Measurements from ENCODE around the gene GLCE. TPM values are rescaled to one million over a fixed set of nuclear protein-coding genes. Genes with fewer than 3 reads are reported as not detected.

The GLCE gene
- total RNA-seq, 1 donor from 2014 or later: 33.8 TPM

- TF ChIP-seq, protein P1, sequence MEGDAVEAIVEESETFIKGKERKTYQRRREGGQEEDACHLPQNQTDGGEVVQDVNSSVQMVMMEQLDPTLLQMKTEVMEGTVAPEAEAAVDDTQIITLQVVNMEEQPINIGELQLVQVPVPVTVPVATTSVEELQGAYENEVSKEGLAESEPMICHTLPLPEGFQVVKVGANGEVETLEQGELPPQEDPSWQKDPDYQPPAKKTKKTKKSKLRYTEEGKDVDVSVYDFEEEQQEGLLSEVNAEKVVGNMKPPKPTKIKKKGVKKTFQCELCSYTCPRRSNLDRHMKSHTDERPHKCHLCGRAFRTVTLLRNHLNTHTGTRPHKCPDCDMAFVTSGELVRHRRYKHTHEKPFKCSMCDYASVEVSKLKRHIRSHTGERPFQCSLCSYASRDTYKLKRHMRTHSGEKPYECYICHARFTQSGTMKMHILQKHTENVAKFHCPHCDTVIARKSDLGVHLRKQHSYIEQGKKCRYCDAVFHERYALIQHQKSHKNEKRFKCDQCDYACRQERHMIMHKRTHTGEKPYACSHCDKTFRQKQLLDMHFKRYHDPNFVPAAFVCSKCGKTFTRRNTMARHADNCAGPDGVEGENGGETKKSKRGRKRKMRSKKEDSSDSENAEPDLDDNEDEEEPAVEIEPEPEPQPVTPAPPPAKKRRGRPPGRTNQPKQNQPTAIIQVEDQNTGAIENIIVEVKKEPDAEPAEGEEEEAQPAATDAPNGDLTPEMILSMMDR (conservative IDR thresholded peaks at IDR 0.05): no peak
- H3K36me3 Mint-ChIP-seq: no peaks in the 10 kb centered on the region
- H3K27me3 Mint-ChIP-seq: no peaks in the 10 kb centered on the region
- H3K4me1 Mint-ChIP-seq (ENCODE audit: unreplicated experiment): peaks cover 8% of the 10 kb centered on the region
- no peak overlapping the region for H3K27ac Mint-ChIP-seq
- H3K9me3 Mint-ChIP-seq: no peaks in the 10 kb centered on the region
- no peak for DNase-seq (ENCODE audit: extremely low spot score, unreplicated experiment)
- H3K4me3 Mint-ChIP-seq: no peak overlapping the region
Observed at GRCh38 chr15:69282104-69282743, 121.8 kb downstream of the GLCE start.

GRCh38 chr15:69285834-69286233 lies 125.4 kb downstream of the GLCE start:
- TF ChIP-seq, protein P1 (conservative IDR thresholded peaks at IDR 0.05): no peak
- H3K27ac Mint-ChIP-seq: no peak overlapping the region
- no peak for DNase-seq (ENCODE audit: extremely low spot score, unreplicated experiment)
- peaks cover 19% of the 10 kb centered on the region for H3K4me1 Mint-ChIP-seq (ENCODE audit: unreplicated experiment)
- no peaks in the 10 kb centered on the region for H3K9me3 Mint-ChIP-seq
- no peaks in the 10 kb centered on the region for H3K36me3 Mint-ChIP-seq
- no peak overlapping the region for H3K4me3 Mint-ChIP-seq
- H3K27me3 Mint-ChIP-seq: no peaks in the 10 kb centered on the region

- DNase-seq (ENCODE audit: extremely low spot score, unreplicated experiment): no peak
- no peak overlapping the region for H3K27ac Mint-ChIP-seq
- peaks cover 15% of the 10 kb centered on the region for H3K4me1 Mint-ChIP-seq (ENCODE audit: unreplicated experiment)
- H3K9me3 Mint-ChIP-seq: no peaks in the 10 kb centered on the region
- no peak overlapping the region for H3K4me3 Mint-ChIP-seq
- H3K36me3 Mint-ChIP-seq: no peaks in the 10 kb centered on the region
- H3K27me3 Mint-ChIP-seq: no peaks in the 10 kb centered on the region
- TF ChIP-seq, protein P1 (conservative IDR thresholded peaks at IDR 0.05): no peak
Observed at GRCh38 chr15:69288011-69288410, 127.6 kb downstream of the GLCE start.

DNA sequence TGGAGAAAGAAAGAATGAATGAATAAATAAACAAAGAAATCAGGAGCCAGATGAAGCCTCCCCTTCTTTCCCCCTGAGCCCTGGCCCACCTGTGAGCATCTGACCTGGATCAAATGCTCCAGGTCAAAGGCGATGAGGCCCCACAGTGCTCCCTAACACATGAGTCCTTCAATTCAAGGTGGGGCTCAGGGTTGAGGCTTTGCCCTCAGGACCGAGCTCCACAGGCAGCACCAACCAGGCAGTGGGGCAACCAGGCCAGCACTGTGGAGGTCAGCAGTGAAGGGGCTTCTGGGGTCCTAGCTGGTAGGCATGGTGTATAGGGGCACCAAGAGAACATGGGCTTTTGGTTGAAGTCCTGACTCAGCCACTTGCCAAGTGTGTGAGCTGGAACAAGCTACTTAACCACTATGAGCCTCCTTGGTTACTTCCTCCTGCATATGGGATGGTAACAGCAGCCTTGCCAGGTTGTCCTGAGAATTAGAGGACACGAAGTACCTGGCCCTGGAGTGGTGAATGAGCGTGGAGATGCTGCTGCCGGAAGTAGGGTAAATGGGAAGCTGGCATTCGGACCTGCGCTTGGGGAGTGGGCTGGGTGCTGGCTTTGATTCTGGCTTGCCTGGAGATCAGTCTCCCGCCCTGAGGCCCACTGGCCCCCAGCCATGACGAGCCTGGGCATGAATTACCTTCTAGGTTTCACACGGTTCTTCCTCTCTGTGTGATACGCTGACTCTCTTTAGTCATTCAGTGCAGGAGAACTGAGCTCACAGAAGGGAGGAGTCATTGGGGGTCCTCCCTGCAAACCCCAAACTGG lies 128.3 kb downstream of the GLCE start:
- H3K9me3 Mint-ChIP-seq: no peaks in the 10 kb centered on the region
- peaks cover 15% of the 10 kb centered on the region for H3K4me1 Mint-ChIP-seq (ENCODE audit: unreplicated experiment)
- no peak overlapping the region for H3K4me3 Mint-ChIP-seq
- TF ChIP-seq, protein P1 (conservative IDR thresholded peaks at IDR 0.05): no peak
- H3K36me3 Mint-ChIP-seq: no peaks in the 10 kb centered on the region
- no peaks in the 10 kb centered on the region for H3K27me3 Mint-ChIP-seq
- DNase-seq (ENCODE audit: extremely low spot score, unreplicated experiment): no peak
- no peak overlapping the region for H3K27ac Mint-ChIP-seq

GRCh38 chr15:69289342-69290146 lies 129.1 kb downstream of the GLCE start:
- TF ChIP-seq, protein P1 (conservative IDR thresholded peaks at IDR 0.05): no peak

More at GRCh38 chr15:69289342-69290146, 129.1 kb downstream of the GLCE start:
- H3K4me1 Mint-ChIP-seq (ENCODE audit: unreplicated experiment): peaks cover 15% of the 10 kb centered on the region
- no peaks in the 10 kb centered on the region for H3K36me3 Mint-ChIP-seq
- H3K9me3 Mint-ChIP-seq: no peaks in the 10 kb centered on the region
- H3K27ac Mint-ChIP-seq: no peak overlapping the region
- H3K4me3 Mint-ChIP-seq: no peak overlapping the region
- DNase-seq (ENCODE audit: extremely low spot score, unreplicated experiment): no peak
- no peaks in the 10 kb centered on the region for H3K27me3 Mint-ChIP-seq

Data from type B pancreatic cell (in vitro differentiated cells).